GM18508 (cell line): ENCODE measurements around the gene PHF10.

ENCODE experiments used
- ATAC-seq: cut with Tn5 transposase; IDR thresholded peaks from one replicate; pipeline ENCODE4 v1.9.1; 2021; ENCODE audit warnings: moderate number of reproducible peaks; ENCODE audit not compliant: insufficient read depth, unreplicated experiment

The PHF10 gene

DNA sequence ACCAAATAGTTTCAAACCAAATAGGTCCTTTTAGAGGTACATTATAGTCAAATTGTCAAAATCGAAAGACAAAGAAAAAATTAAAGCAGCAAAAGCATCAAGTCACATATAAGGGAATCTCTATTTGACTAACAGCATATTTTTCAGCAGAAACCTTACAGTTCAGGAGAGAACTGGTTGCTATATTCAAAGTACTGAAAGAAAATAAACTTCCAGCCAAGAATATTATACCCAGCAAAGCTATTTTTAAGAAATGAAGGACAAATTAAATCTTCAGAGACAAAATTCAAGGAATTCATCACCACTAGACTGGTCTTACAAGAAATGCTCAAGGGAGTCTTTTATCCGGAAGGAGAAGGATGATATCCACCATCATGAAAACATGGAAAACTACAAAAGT is 38.4 kb downstream of the PHF10 start:
- no peak for ATAC-seq

- no peak for ATAC-seq
These were observed 40.2 kb downstream of the PHF10 start for GRCh38 chr6:169684056-169684455.

DNA sequence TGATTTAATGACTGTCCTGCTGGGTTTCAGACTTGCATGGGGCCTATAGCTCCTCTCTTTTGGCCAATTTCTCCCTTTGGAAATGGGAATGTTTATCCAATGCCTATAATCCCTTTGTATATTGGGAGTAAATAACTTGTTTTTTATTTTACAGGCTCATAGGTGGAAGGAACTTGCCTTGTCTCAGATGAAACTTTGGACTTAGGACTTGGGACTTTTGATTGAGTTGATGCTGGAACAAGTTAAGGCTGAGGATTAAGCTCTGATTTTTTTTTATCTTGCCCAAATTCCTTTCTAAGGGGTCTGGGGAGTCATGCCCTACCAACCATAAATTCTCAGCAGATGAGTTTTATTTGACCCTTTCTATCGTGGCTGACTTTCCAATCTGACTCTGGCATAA is 46.0 kb downstream of the PHF10 start:
- no peak for ATAC-seq

DNA sequence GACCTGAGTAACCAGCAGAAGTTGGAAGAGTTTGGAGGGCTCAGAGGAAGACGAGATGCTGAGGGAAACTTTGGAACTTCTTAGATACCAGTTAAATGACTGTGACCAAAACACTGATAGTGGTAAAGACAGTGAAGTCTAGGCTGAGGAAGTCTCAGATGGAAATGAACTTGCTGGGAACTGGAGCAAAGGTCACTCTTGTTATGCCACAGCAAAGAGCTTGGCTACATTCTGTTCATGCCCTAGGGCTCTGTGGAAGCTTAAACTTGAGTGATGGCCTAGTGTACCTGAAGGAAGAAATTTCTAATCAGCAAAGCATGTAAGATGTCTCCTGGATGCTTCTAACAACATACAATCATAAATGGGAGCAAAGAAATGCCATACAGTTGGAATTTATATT is 47.2 kb downstream of the PHF10 start:
- ATAC-seq, result no peak

DNA sequence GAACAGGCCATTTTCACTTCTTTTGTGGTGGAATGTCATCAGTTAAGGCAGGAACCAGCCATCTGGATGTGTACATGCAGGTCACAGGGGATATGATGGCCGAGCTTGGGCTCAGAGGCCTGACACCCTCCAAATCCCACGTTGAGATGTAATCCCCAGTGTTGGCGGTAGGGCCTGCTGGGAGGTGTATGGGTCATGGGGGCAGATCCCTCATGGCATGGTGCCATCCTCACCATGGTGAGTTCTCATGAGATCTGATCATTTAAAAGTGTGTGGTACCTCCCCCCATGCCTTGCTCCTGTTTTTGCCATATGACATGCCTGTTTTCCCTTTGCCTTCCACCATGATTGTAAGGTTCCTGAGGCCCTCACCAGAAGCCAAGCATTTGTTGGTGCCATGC is 49.3 kb downstream of the PHF10 start:
- no peak for ATAC-seq

- no peak for ATAC-seq
These were observed 52.7 kb downstream of the PHF10 start for GRCh38 chr6:169671563-169671962.

- no peak for ATAC-seq
These were observed 54.4 kb downstream of the PHF10 start for GRCh38 chr6:169669889-169670288.

GRCh38 chr6:169669147-169669546 is 55.2 kb downstream of the PHF10 start:
- no peak for ATAC-seq

GRCh38 chr6:169668203-169668847 is 56.0 kb downstream of the PHF10 start:
- no peak for ATAC-seq

- ATAC-seq, result no peak
These were observed 56.6 kb downstream of the PHF10 start for GRCh38 chr6:169667716-169668115.

GRCh38 chr6:169666441-169666840 is 57.9 kb downstream of the PHF10 start:
- no peak for ATAC-seq

GRCh38 chr6:169665289-169665688 is 59.0 kb downstream of the PHF10 start:
- ATAC-seq, result no peak

DNA sequence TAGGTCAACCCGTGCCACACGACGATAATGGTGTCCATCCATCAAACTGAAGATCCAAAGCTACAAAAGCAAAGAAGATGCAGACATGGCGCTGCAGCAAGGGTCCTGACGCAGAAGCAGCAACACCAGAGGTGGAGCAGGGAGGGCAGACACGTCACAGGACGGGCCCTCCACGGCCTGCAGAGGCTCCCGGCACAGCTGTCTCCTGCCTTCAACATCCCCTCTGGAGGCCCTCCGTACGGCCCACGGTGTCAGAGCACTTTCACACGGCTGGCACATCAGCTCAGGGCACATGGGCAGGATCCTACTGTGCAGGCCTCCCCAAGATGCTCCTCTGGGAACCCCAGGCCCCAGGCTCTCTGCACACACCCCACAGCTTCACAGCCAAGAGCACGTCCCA is 60.1 kb downstream of the PHF10 start:
- no peak for ATAC-seq

- ATAC-seq, result no peak
These were observed 60.8 kb downstream of the PHF10 start for GRCh38 chr6:169663468-169663867.

DNA sequence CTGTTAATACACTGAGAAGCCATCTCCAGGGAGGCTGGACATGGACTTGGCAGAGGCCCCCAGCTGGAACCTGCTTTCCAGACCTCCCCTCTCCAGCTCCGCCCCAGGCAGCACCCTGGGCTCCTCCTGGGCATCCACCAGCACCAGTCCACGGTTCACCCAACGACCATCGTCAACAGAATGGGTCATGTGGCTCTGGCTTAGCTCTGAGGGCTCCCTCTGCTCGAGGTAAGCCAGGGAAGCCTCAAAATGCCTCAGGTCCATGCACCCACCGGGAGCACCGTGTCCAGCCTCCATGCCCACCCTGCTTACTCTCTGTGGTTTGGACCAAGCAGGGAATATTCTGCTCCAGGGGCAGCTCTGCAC is 62.9 kb downstream of the PHF10 start:
- no peak for ATAC-seq

DNA sequence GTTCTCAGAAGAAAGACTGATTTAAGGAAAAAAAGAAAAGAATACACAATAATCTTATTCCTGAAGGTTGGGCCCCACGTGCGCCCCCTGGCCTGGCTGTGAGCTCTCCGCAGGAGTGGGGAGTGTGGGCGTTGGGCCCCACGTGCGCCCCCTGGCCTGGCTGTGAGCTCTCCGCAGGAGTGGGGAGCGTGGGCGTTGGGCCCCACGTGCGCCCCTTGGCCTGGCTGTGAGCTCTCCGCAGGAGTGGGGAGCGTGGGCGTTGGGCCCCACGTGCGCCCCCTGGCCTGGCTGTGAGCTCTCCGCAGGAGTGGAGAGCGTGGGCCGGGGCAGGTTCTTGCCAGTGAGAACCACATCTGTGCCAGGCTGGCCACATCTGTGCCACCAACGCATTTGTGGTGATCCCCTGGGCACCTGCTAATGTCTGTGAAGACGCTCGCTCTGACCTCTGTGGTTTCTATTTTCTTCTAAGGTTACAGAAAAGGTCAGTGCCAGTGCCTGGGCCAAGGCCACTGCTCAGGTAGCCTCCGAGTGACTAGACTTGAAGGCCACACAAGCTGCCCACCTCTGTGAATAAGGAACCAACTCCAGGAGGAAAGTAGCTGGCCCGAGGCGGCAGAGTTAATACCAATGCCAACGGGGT is 63.4 kb downstream of the PHF10 start:
- no peak for ATAC-seq

DNA sequence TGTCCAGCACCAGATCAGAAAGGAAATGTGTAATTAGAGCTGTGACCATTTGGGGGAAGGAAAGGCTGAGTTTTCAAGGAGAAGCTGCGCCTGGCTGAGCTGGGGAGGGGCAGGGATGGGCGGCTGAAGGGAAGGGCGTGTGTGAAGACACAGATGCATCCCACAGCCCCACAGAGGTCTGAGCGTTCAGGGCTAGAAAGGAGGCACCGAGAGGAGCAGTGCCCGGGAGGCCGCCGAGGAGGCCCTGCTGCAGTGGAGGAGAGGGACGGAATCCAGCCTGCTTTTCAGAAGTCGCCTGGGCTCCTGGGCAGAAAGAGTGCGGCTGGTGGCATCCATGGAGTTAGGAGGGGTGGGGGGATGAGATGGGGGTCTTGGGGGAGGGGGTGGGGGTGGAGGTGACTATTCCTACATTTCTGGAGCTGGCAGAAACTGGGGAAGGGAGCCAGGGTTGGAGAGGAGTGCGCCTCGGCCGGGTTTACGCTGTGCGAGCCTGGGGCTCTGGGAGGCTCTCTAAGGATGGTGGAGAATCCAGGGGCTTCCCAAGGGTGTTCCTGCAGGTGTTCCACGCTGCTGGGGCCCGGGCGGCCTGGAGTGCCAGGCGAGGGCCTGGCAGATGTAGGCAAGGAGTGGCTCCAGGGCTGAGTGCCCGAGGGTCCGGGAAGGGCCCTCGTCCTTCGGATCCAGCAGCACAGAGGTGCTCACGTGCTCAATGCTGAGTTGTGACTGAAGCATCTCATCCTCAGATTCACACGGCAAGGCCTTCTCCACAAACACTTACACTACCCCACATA is 64.3 kb downstream of the PHF10 start:
- no peak for ATAC-seq

GRCh38 chr6:169657284-169657610 is 67.1 kb downstream of the PHF10 start:
- ATAC-seq, result no peak

- ATAC-seq, result no peak
These were observed 67.6 kb downstream of the PHF10 start for GRCh38 chr6:169656546-169657283.

DNA sequence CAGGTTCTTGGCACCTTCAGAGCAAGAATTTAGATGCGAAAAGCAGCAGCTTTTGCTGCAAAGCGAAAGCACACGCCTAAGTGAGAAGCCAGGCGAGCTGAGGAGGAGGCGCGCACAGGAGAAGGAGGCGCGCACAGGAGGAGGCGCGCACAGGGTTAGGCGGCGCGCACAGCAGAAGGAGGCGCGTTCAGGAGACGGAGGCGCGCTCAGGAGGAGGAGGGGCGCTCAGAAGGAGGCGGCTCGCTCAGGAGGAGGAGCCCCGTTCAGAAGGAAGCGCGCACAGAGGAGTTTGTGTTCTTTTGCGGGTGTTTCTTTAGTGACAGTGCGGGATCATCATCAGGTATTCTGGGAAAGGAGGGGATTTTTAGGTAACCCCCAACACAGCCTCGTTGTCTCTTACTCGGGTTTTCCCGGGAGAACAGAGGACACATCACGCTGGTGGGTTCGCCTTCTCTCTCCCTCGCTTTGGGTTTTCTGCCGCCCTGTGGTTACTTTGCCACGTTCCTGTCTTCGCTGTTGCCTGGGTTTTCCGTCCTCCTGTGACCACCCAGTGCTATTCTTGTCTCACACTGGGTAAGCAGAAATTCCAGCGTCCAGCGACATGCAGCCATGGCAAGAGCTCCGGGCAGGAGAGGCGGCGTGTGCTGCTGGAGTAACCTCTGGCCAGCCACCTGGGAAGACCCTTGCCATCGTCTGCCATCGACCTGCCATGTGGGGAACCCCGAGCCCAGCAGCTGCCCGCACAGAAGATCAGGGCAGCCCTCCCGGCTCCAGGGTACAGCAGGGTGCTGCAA is 69.5 kb downstream of the PHF10 start:
- no peak for ATAC-seq
